HFF-Myc (cell line): Measurements from ENCODE around the gene LARP4.
"Not testable (repeated sequence)": the region's sequence is repeated elsewhere in the genome, so short reads cannot be mapped to it uniquely, and the experiment has no call there.

Experiments
- DNase-seq: peaks from one replicate; pipeline ENCODE4 v3.0.0-alpha.2; 2011; ENCODE audit warnings: low read depth; ENCODE audit errors: extremely low read depth
- H3K4me3 ChIP-seq: replicated peaks from 2 replicates; pipeline ENCODE4 v1.5.1; 2011; ENCODE audit warnings: low read depth, mild to moderate bottlenecking, control low read depth, low read length
- CTCF ChIP-seq: IDR thresholded peaks from 2 replicates; pipeline ENCODE4 v1.5.1; 2012; ENCODE audit warnings: mild to moderate bottlenecking, low read depth, low read length, control low read depth; ENCODE audit errors: missing control alignments

LARP4 gene

GRCh38 chr12:50488801-50489200 lies 88.1 kb downstream of the LARP4 start:
- no peak overlapping the region for H3K4me3 ChIP-seq
- TF ChIP-seq CTCF = no peak
- DNase-seq = no peak

- not testable (repeated sequence) for DNase-seq, H3K4me3 ChIP-seq
Measured at GRCh38 chr12:50498119-50498518, 97.4 kb downstream of the LARP4 start.

- TF ChIP-seq CTCF = peak; percentile 75
- H3K4me3 ChIP-seq = peak within 1 kb of the TSS; percentile 93
- DNase-seq = peak; percentile 70
Measured at GRCh38 chr12:50504798-50505674, 104.4 kb downstream of the LARP4 start, which contains the start of gene DIP2B. Gene DIP2B (plus strand): TSS chr12:50504985. CDS start chr12:50505141, 156 bp downstream.

GRCh38 chr12:50505675-50506530 lies 105.2 kb downstream of the LARP4 start:
- peak overlapping the region; percentile 93 for H3K4me3 ChIP-seq
- no peak for DNase-seq
- TF ChIP-seq CTCF = no peak

GRCh38 chr12:50506753-50507473 lies 106.2 kb downstream of the LARP4 start:
- no peak for TF ChIP-seq CTCF
- peak overlapping the region; percentile 93 for H3K4me3 ChIP-seq
- no peak for DNase-seq

- no peak for TF ChIP-seq CTCF
- DNase-seq = no peak
- no peak overlapping the region for H3K4me3 ChIP-seq
Measured at GRCh38 chr12:50507474-50507838, 106.8 kb downstream of the LARP4 start.
